ENCODE data around the gene PDLIM4.

Gene PDLIM4

GRCh38 chr5:132223861-132224260 is 33.6 kb upstream of the PDLIM4 start:
- Mint-ChIP-seq H3K4me3 (no peak overlapping the region), H3K4me1 (peaks cover 20% of the 10 kb centered on the region), H3K9me3 (no peaks in the 10 kb centered on the region), H3K27me3 (peaks cover 47% of the 10 kb centered on the region), H3K27ac (no peak overlapping the region)
- no peak for ATAC-seq
- DNase-seq: no peak

GRCh38 chr5:132224716-132225115 is 32.8 kb upstream of the PDLIM4 start:
- no peaks in the 10 kb centered on the region for H3K9me3 Mint-ChIP-seq
- peaks cover 55% of the 10 kb centered on the region for H3K27me3 Mint-ChIP-seq
- DNase-seq (no peak), ATAC-seq (no peak)
- H3K4me3 Mint-ChIP-seq: no peak overlapping the region
- H3K27ac Mint-ChIP-seq: no peak overlapping the region
- H3K4me1 Mint-ChIP-seq: peaks cover 20% of the 10 kb centered on the region

- no peaks in the 10 kb centered on the region for H3K9me3 Mint-ChIP-seq
- H3K27me3 Mint-ChIP-seq: peaks cover 62% of the 10 kb centered on the region
- peak overlapping the region in 1 of 2 donors; percentile 35 for H3K27ac Mint-ChIP-seq
- H3K4me1 Mint-ChIP-seq: peaks cover 20% of the 10 kb centered on the region
- peak in 1 of 2 donors; percentile 13 for DNase-seq
- no peak for ATAC-seq
- H3K4me3 Mint-ChIP-seq: peak overlapping the region in 1 of 2 donors; percentile 3
These were observed 32.1 kb upstream of the PDLIM4 start for GRCh38 chr5:132225165-132226032.

GRCh38 chr5:132226516-132227234 is 30.8 kb upstream of the PDLIM4 start:
- DNase-seq (peak in 1 of 2 donors; percentile 7), ATAC-seq (no peak)
- no peaks in the 10 kb centered on the region for H3K9me3 Mint-ChIP-seq
- peaks cover 27% of the 10 kb centered on the region for H3K4me1 Mint-ChIP-seq
- H3K27me3 Mint-ChIP-seq: peaks cover 74% of the 10 kb centered on the region
- H3K27ac Mint-ChIP-seq: no peak overlapping the region
- H3K4me3 Mint-ChIP-seq: peak overlapping the region; percentile 23 to 38

- H3K27me3 Mint-ChIP-seq: peaks cover 79% of the 10 kb centered on the region
- H3K9me3 Mint-ChIP-seq: no peaks in the 10 kb centered on the region
- peaks cover 27% of the 10 kb centered on the region for H3K4me1 Mint-ChIP-seq
- no peak overlapping the region for H3K27ac Mint-ChIP-seq
- DNase-seq: no peak
- peak; percentile 15 for ATAC-seq
- peak overlapping the region; percentile 23 to 38 for H3K4me3 Mint-ChIP-seq
These were observed 30.3 kb upstream of the PDLIM4 start for GRCh38 chr5:132227235-132227484.

- DNase-seq (peak; percentile 46 to 52), ATAC-seq (peak; percentile 82)
- peaks cover 84% of the 10 kb centered on the region for H3K27me3 Mint-ChIP-seq
- no peaks in the 10 kb centered on the region for H3K9me3 Mint-ChIP-seq
- peak within 1 kb of the TSS; percentile 39 to 65 for H3K4me3 Mint-ChIP-seq
- peaks cover 27% of the 10 kb centered on the region for H3K4me1 Mint-ChIP-seq
- H3K27ac Mint-ChIP-seq: no peak within 1 kb of the TSS
These were observed 29.8 kb upstream of the PDLIM4 start, which contains the start of gene P4HA2 for GRCh38 chr5:132227485-132228240. Gene P4HA2 (minus strand): TSS chr5:132227853. CDS start chr5:132218626, 9,227 bp downstream.

GRCh38 chr5:132228241-132229035 is 29.1 kb upstream of the PDLIM4 start:
- Mint-ChIP-seq H3K4me1 (peaks cover 27% of the 10 kb centered on the region), H3K4me3 (peak overlapping the region; percentile 42 to 65), H3K27me3 (peaks cover 88% of the 10 kb centered on the region), H3K9me3 (no peaks in the 10 kb centered on the region), H3K27ac (no peak overlapping the region)
- ATAC-seq (no peak), DNase-seq (peak in 1 of 2 donors; percentile 7)

GRCh38 chr5:132229236-132229635 is 28.3 kb upstream of the PDLIM4 start:
- peaks cover 80% of the 10 kb centered on the region for H3K27me3 Mint-ChIP-seq
- DNase-seq: peak in 1 of 2 donors; percentile 2
- no peak for ATAC-seq
- H3K9me3 Mint-ChIP-seq: no peaks in the 10 kb centered on the region
- H3K27ac Mint-ChIP-seq: no peak overlapping the region
- H3K4me3 Mint-ChIP-seq: peak overlapping the region; percentile 1 to 42
- H3K4me1 Mint-ChIP-seq: peaks cover 27% of the 10 kb centered on the region

GRCh38 chr5:132230871-132231270 is 26.6 kb upstream of the PDLIM4 start:
- ATAC-seq (no peak), DNase-seq (peak in 1 of 2 donors; percentile 4)
- no peak overlapping the region for H3K27ac Mint-ChIP-seq
- no peak overlapping the region for H3K4me3 Mint-ChIP-seq
- peaks cover 14% of the 10 kb centered on the region for H3K4me1 Mint-ChIP-seq
- no peaks in the 10 kb centered on the region for H3K9me3 Mint-ChIP-seq
- peaks cover 64% of the 10 kb centered on the region for H3K27me3 Mint-ChIP-seq

- Mint-ChIP-seq H3K4me3 (no peak overlapping the region), H3K27me3 (peaks cover 54% of the 10 kb centered on the region), H3K27ac (no peak overlapping the region), H3K4me1 (peaks cover 7% of the 10 kb centered on the region), H3K9me3 (no peaks in the 10 kb centered on the region)
- DNase-seq: no peak
- ATAC-seq: no peak
These were observed 25.0 kb upstream of the PDLIM4 start for GRCh38 chr5:132232465-132232864.

GRCh38 chr5:132233081-132233480 is 24.4 kb upstream of the PDLIM4 start:
- H3K4me1 Mint-ChIP-seq: peaks cover 7% of the 10 kb centered on the region
- no peaks in the 10 kb centered on the region for H3K9me3 Mint-ChIP-seq
- no peak overlapping the region for H3K27ac Mint-ChIP-seq
- ATAC-seq: no peak
- H3K4me3 Mint-ChIP-seq: no peak overlapping the region
- no peak for DNase-seq
- peaks cover 52% of the 10 kb centered on the region for H3K27me3 Mint-ChIP-seq

GRCh38 chr5:132233811-132234683 is 23.4 kb upstream of the PDLIM4 start:
- Mint-ChIP-seq H3K27me3 (peaks cover 43% of the 10 kb centered on the region), H3K27ac (no peak overlapping the region), H3K4me1 (peaks cover 7% of the 10 kb centered on the region)

GRCh38 chr5:132234684-132235062 is 22.8 kb upstream of the PDLIM4 start:
- H3K27me3 Mint-ChIP-seq: peaks cover 37% of the 10 kb centered on the region
- DNase-seq (no peak), ATAC-seq (no peak)
- peaks cover 7% of the 10 kb centered on the region for H3K4me1 Mint-ChIP-seq
- no peaks in the 10 kb centered on the region for H3K9me3 Mint-ChIP-seq
- H3K27ac Mint-ChIP-seq: no peak overlapping the region
- no peak overlapping the region for H3K4me3 Mint-ChIP-seq

More at GRCh38 chr5:132233811-132234683, 23.4 kb upstream of the PDLIM4 start:
- ATAC-seq: no peak
- DNase-seq: no peak
- Mint-ChIP-seq H3K9me3 (no peaks in the 10 kb centered on the region), H3K4me3 (no peak overlapping the region)

- ATAC-seq (no peak), DNase-seq (no peak)
- Mint-ChIP-seq H3K4me1 (peaks cover 7% of the 10 kb centered on the region), H3K27me3 (peaks cover 30% of the 10 kb centered on the region), H3K9me3 (no peaks in the 10 kb centered on the region), H3K27ac (no peak overlapping the region), H3K4me3 (no peak overlapping the region)
These were observed 22.2 kb upstream of the PDLIM4 start for GRCh38 chr5:132235340-132235739.

Measured in stimulated activated naive CD8-positive, alpha-beta T cell treated with anti-CD3 and anti-CD28 coated beads, Interleukin-15, amount 100 ng/mL, for 72 hours (primary cell).